Stomach (tissue), 4 donors: ENCODE measurements around the gene FAM20C.

Experiments
- CTCF ChIP-seq, 7 experiments: fragments of 450-650 bp in 4 of 7; fragments of 200-600 bp in 3 of 7; sonication (generic) in 3 of 7; IDR thresholded peaks; one replicate each; pipeline ENCODE4 v1.5.1; 2016 to 2019; ENCODE audit warnings: antibody characterized with exemption in 7 of 7, control low read depth in 2 of 7, mild to moderate bottlenecking in 1 of 7
- EP300 ChIP-seq: sonication (generic); formaldehyde crosslinking; IDR thresholded peaks from one replicate; pipeline ENCODE4 v1.6.1; 2017; ENCODE audit warnings: antibody characterized with exemption
- POLR2A ChIP-seq, 4 donors: fragments of 450-650 bp; IDR thresholded peaks; one replicate each; pipeline ENCODE4 v1.6.1; 2016; ENCODE audit warnings: antibody characterized with exemption in 4 of 4, control low read depth in 2 of 4, mild to moderate bottlenecking in 1 of 4, moderate library complexity in 1 of 4
- POLR2AphosphoS5 ChIP-seq, 3 donors: sonication (generic); formaldehyde crosslinking; IDR thresholded peaks; one replicate each; pipeline ENCODE4 v1.6.1; 2016; ENCODE audit warnings: antibody characterized with exemption in 3 of 3

GRCh38 chr7:256461-256940 is 64.1 kb downstream of the FAM20C start:
- TF ChIP-seq POLR2A (IDR thresholded peaks at IDR 0.05) (no peak), CTCF (IDR thresholded peaks at IDR 0.05) (no peak), EP300 (no peak), POLR2AphosphoS5 (IDR thresholded peaks at IDR 0.05) (no peak)
